Activated CD8-positive, alpha-beta memory T cell treated with anti-CD3 and anti-CD28 coated beads for 36 hours (primary cell): ENCODE measurements around the gene ACIN1. TPM values are rescaled to one million over a fixed set of nuclear protein-coding genes. Genes with fewer than 3 reads are reported as not detected.
"Not testable (repeated sequence)": the region's sequence is repeated elsewhere in the genome, so short reads cannot be mapped to it uniquely, and the experiment has no call there.

ENCODE experiments used
- CTCF ChIA-PET: fragments of 350-600 bp; sonication (Branson Sonifier 250); formaldehyde crosslinking; loops from one replicate; lab custom pipeline; 2021; ENCODE audit warnings: antibody characterized with exemption; lab: Charles Lee
- POLR2A ChIA-PET: fragments of 350-600 bp; sonication (Branson Sonifier 250); formaldehyde crosslinking; loops from one replicate; lab custom pipeline; 2021; ENCODE audit warnings: antibody characterized with exemption; lab: Charles Lee
- total RNA-seq, 2 experiments: library from RNA; stranded (reverse); gene quantifications; one replicate each; pipeline ENCODE4 v1.2.3, GENCODE V29; 2021

Gene ACIN1
- total RNA-seq, 2 experiments from 2014 or later, result 190 to 191 TPM

GRCh38 chr14:23024612-23025075 lies 70.3 kb downstream of the ACIN1 start:
- ChIA-PET POLR2A (interaction anchor here (1.4 kb wide), 1 partner anchor 30 kb away, joined by 4 read pairs; no protein-coding TSS in a partner anchor), CTCF (interaction anchor here (1.5 to 2.2 kb wide), 4 partner anchors 9 to 34 kb away, joined by 3 to 7 read pairs (median 4); no protein-coding TSS in a partner anchor)

GRCh38 chr14:23023795-23024152 lies 71.2 kb downstream of the ACIN1 start:
- ChIA-PET CTCF (interaction anchor here (1.6 to 2.2 kb wide), 3 partner anchors 17 to 35 kb away, joined by 4 to 7 read pairs (median 5); no protein-coding TSS in a partner anchor), POLR2A (interaction anchor here (0.6 kb wide), 1 partner anchor 22 kb away, joined by 6 read pairs; no protein-coding TSS in a partner anchor)

GRCh38 chr14:23023022-23023794 lies 71.7 kb downstream of the ACIN1 start:
- ChIA-PET CTCF (interaction anchor here (1.6 to 2.2 kb wide), 3 partner anchors 16 to 35 kb away, joined by 4 to 7 read pairs (median 5); no protein-coding TSS in a partner anchor), POLR2A (interaction anchor here (0.6 kb wide), 1 partner anchor 22 kb away, joined by 6 read pairs; no protein-coding TSS in a partner anchor)

GRCh38 chr14:23021889-23022442 lies 73.0 kb downstream of the ACIN1 start:
- CTCF ChIA-PET, result interaction anchor here (0.6 to 1.5 kb wide), 2 partner anchors 27 to 1221 kb away, joined by 3 to 6 read pairs; no protein-coding TSS in a partner anchor
- POLR2A ChIA-PET, result interaction anchor here (0.6 kb wide), 1 partner anchor 20 kb away, joined by 14 read pairs; no protein-coding TSS in a partner anchor

- ChIA-PET CTCF (interaction anchor here (0.6 to 1.5 kb wide), 3 partner anchors 15 to 1221 kb away, joined by 3 to 6 read pairs (median 4); no protein-coding TSS in a partner anchor), POLR2A (interaction anchor here (0.6 kb wide), 1 partner anchor 19 kb away, joined by 14 read pairs; no protein-coding TSS in a partner anchor)
These were observed 73.5 kb downstream of the ACIN1 start for GRCh38 chr14:23021434-23021833.

- ChIA-PET POLR2A (no interaction called here), CTCF (interaction anchor here (0.6 to 1.3 kb wide), 3 partner anchors 14 to 161 kb away, joined by 3 to 4 read pairs (median 3); no protein-coding TSS in a partner anchor)
These were observed 74.5 kb downstream of the ACIN1 start for GRCh38 chr14:23020143-23021128.

- CTCF ChIA-PET, result no interaction called here
- POLR2A ChIA-PET, result no interaction called here
These were observed 76.8 kb downstream of the ACIN1 start for GRCh38 chr14:23018107-23018506.

GRCh38 chr14:23017091-23017490 lies 77.8 kb downstream of the ACIN1 start:
- POLR2A ChIA-PET, result interaction anchor here (1.4 kb wide), 1 partner anchor 10 kb away, joined by 6 read pairs; no protein-coding TSS in a partner anchor
- CTCF ChIA-PET, result interaction anchor here (1.0 to 3.5 kb wide), 2 partner anchors 41 to 52 kb away, joined by 3 to 9 read pairs; partner anchors contain the start of gene CDH24

GRCh38 chr14:23015618-23016017 lies 79.3 kb downstream of the ACIN1 start:
- POLR2A ChIA-PET, result no interaction called here

GRCh38 chr14:23013749-23014054 lies 81.2 kb downstream of the ACIN1 start:
- CTCF ChIA-PET, result interaction anchor here (1.7 kb wide), 1 partner anchor 17 kb away, joined by 3 read pairs; no protein-coding TSS in a partner anchor
- POLR2A ChIA-PET, result not testable (repeated sequence)

More at GRCh38 chr14:23015618-23016017, 79.3 kb downstream of the ACIN1 start:
- CTCF ChIA-PET, result interaction anchor here (3.5 kb wide), 1 partner anchor 43 kb away, joined by 9 read pairs; the partner anchor contains the start of gene CDH24

GRCh38 chr14:23013054-23013748 lies 81.7 kb downstream of the ACIN1 start:
- CTCF ChIA-PET, result interaction anchor here (1.2 to 1.7 kb wide), 2 partner anchors 17 to 45 kb away, joined by 3 read pairs; no protein-coding TSS in a partner anchor
- POLR2A ChIA-PET, result no interaction called here

- CTCF ChIA-PET, result interaction anchor here (0.5 to 2.2 kb wide), 4 partner anchors 15 to 1100 kb away, joined by 3 to 5 read pairs (median 4); no protein-coding TSS in a partner anchor
- POLR2A ChIA-PET, result interaction anchor here (0.6 kb wide), 1 partner anchor 19 kb away, joined by 3 read pairs; no protein-coding TSS in a partner anchor
These were observed 84.8 kb downstream of the ACIN1 start, which contains the start of gene C14orf93 for GRCh38 chr14:23009939-23010726. Gene C14orf93, minus strand, starts transcription at chr14:23010143. Its CDS starts 11,120 bp downstream, at chr14:22999023.

- CTCF ChIA-PET, result interaction anchor here (0.6 to 1.3 kb wide), 2 partner anchors 15 to 450 kb away, joined by 3 to 6 read pairs; no protein-coding TSS in a partner anchor
- POLR2A ChIA-PET, result no interaction called here
These were observed 85.4 kb downstream of the ACIN1 start for GRCh38 chr14:23009483-23009938.

GRCh38 chr14:23008831-23009230 lies 86.1 kb downstream of the ACIN1 start:
- POLR2A ChIA-PET, result interaction anchor here (0.6 kb wide), 1 partner anchor 1497 kb away, joined by 3 read pairs; no protein-coding TSS in a partner anchor

More at GRCh38 chr14:23008831-23009230, 86.1 kb downstream of the ACIN1 start:
- CTCF ChIA-PET, result interaction anchor here (0.6 to 1.6 kb wide), 4 partner anchors 14 to 449 kb away, joined by 3 to 6 read pairs (median 4); no protein-coding TSS in a partner anchor
